ENCODE data around the gene GCNA. TPM values are rescaled to one million over a fixed set of nuclear protein-coding genes. Genes with fewer than 3 reads are reported as not detected.

GCNA gene
- total RNA-seq, 2 experiments from 2014 or later: 1.6 to 3.1 TPM

DNA sequence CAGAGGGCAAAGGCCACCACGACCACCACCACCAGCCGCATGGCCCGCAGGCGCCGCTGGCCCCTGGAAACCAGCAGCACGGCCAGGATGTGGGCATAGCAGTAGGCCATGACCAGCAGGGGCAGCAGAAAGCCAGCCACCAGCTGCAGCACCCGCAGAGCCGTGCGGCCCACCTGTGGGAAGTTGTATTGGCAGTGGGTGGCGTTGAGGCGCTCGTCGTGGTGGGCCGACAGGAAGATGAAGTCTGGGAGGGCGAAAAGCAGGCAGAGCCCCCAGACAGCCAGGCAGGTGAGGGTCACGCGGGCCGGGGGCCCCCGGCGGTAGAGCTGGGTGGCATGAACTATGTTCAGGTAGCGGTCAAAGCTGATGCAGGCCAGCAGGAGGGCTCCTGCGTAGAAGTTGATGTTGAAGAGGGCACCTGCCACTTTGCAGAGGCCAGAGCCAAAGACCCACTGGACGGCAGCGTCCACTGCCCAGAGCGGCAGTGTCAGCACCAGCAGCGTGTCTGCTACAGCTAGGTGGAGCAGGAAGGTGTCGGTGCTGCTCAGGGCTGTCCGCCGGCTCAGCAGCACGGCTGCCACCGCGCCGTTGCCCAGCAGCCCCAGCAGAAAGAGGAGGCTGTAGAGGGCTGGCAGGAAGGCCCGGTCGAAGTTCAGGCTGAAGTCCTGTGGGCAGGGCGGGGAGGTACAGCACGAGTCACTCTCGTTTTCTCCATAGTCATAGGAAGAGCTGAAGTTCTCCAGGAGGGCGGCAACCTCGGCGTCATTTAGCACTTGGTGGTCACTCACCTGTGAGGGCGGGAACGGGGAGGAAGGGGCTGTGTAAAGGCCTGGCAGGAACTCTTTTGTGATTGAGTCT, 38.7 kb downstream of the GCNA start:
- Mint-ChIP-seq H3K27me3 (no peaks in the 10 kb centered on the region), H3K4me3 (peak overlapping the region; percentile 94), H3K36me3 (peaks cover 63% of the 10 kb centered on the region), H3K4me1 (peaks cover 47% of the 10 kb centered on the region), H3K9me3 (peaks cover 4% of the 10 kb centered on the region), H3K27ac (peak overlapping the region; percentile 96)
- peak; percentile 49 for DNase-seq

DNA sequence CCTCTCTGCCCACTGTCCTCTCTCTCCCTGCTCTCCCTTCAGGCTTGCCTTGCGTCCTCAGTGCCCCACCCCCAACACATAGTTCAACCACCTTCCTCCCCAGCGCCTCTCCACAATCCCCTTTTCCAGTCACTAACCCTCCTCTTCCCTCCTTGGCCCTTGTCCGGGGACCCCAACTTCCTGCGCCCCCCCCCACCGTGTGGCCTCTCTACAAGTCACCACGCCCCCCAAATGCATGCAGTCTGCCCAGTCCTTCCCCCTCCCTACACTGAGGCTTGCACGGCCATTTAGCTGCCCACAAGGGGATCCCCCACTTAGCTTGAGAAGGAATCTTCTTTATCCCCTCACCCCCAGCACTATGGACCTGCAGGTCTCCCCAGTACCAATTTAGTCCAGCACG, 39.5 kb downstream of the GCNA start:
- peak overlapping the region; percentile 94 for H3K4me3 Mint-ChIP-seq
- DNase-seq: peak; percentile 28
- peaks cover 60% of the 10 kb centered on the region for H3K36me3 Mint-ChIP-seq
- peaks cover 55% of the 10 kb centered on the region for H3K4me1 Mint-ChIP-seq
- H3K27me3 Mint-ChIP-seq: no peaks in the 10 kb centered on the region
- H3K27ac Mint-ChIP-seq: peak overlapping the region; percentile 96
- H3K9me3 Mint-ChIP-seq: peaks cover 4% of the 10 kb centered on the region

DNA sequence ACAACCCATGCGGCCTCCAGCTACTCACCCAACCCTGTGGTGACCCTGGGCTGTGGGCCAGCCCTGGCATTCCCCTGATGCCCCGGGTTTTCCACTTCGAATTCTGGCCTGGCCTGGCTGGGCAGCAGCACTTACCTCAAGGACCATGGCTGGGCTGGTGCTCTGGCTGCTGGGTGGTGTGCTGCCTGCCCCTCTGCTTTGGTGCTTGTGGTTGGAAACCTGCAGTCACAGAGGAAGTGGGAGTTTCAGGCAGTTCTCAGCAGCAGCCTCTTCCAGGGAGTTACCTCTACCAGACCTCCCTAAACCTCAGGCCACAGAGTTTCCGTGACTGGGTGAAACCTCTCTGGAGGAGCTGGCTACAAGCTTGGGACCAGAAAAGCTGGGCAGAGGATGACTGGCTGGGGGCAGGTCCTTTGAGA, 40.1 kb downstream of the GCNA start, which contains the start of gene CXCR3:
TSS of gene CXCR3 (minus strand) at position 209 of the 419 bp plus-strand sequence. CDS start at position 147, 62 bp downstream.
- Mint-ChIP-seq H3K36me3 (peaks cover 54% of the 10 kb centered on the region), H3K27me3 (no peaks in the 10 kb centered on the region), H3K27ac (peak within 1 kb of the TSS; percentile 96), H3K4me1 (peaks cover 60% of the 10 kb centered on the region), H3K4me3 (peak within 1 kb of the TSS; percentile 94), H3K9me3 (peaks cover 4% of the 10 kb centered on the region)
- DNase-seq: peak; percentile 85

DNA sequence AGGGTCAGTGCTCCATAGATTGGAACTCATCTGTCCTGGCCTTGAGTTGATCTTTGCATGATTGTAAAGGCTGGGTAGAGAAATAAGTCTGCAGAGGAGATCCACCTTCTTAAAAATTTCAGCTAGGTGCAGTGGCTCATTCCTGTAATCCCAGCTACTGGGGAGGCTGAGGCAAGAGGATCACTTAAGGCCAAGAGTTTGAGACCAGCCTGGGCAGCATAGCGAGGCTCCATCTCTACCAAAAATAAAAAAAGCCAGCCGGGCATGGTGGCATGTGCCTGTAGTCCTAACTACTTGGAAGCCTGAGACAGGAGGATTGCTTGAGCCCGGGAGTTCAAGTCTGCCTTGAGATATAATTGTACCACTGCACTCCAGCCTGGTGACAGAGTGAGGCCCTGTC, 40.5 kb downstream of the GCNA start:
- H3K27me3 Mint-ChIP-seq: no peaks in the 10 kb centered on the region
- DNase-seq: no peak
- H3K9me3 Mint-ChIP-seq: peaks cover 4% of the 10 kb centered on the region
- peak overlapping the region; percentile 94 for H3K4me3 Mint-ChIP-seq
- peaks cover 50% of the 10 kb centered on the region for H3K36me3 Mint-ChIP-seq
- H3K4me1 Mint-ChIP-seq: peaks cover 65% of the 10 kb centered on the region
- H3K27ac Mint-ChIP-seq: peak overlapping the region; percentile 96

DNA sequence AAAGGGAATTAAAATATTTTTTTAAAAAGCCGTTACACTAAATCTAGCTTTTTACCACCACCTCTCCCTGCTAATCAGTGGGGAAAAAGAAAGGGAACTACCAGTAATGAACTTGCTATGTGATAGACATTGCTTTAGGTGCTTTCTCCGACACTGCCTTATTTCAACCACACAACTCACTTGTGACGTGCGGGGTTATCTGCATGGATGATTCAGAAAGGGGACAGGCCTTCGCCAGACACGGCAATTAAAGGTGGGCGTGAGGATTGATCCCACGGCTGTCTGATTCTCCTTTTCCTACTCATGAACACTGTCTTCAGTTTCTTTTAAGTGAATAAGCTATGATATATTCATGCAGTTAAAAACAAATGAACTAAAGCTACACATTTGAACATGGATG, 41.0 kb downstream of the GCNA start:
- peak; percentile 76 for DNase-seq
- Mint-ChIP-seq H3K36me3 (peaks cover 48% of the 10 kb centered on the region), H3K27me3 (no peaks in the 10 kb centered on the region), H3K4me3 (peak overlapping the region; percentile 94), H3K9me3 (peaks cover 4% of the 10 kb centered on the region), H3K27ac (peak overlapping the region; percentile 96), H3K4me1 (peaks cover 67% of the 10 kb centered on the region)

DNA sequence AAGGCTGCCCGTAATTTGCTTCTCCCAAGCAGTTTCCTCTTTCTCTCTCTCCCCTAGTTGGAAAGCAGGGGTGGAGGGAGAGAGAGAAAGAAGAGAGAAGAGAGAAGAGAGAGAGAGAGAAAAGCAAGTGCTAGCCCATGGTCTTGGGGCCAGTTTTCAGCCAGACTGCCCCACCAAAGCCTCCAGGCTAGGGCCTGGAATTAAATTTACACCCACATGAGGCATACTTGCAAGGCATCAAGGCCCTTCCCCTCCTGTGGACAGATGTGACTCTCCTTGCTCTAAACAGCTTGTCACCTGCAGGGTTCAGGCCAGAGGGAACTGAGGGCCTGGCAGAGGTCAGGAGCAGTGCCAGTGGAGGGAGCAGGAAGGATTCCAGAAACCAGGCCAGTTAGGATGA, 41.7 kb downstream of the GCNA start:
- no peaks in the 10 kb centered on the region for H3K27me3 Mint-ChIP-seq
- H3K27ac Mint-ChIP-seq: peak overlapping the region; percentile 96
- peaks cover 64% of the 10 kb centered on the region for H3K4me1 Mint-ChIP-seq
- no peak overlapping the region for H3K4me3 Mint-ChIP-seq
- H3K9me3 Mint-ChIP-seq: peaks cover 4% of the 10 kb centered on the region
- DNase-seq: no peak
- peaks cover 43% of the 10 kb centered on the region for H3K36me3 Mint-ChIP-seq

DNA sequence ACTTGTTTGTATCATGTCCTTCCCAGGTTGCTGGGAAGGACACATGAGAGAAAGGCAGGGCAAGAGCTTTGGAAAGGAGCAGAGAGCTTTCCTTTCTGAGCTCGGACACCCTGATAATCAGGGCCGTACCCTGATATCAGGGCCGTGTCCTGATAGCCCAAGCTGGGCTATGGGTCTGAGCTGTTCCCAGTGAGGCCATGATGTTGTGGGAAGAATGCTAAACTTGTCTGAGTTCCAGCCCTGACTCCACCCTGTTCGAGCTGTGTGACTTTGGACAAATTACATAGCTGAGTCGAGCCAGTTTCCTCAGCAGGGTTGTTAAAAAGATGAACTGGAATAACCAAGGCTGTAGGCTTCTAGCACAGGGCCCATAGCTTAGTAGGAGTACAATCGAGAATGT, 43.4 kb downstream of the GCNA start:
- Mint-ChIP-seq H3K27ac (peak overlapping the region; percentile 96), H3K9me3 (peaks cover 4% of the 10 kb centered on the region), H3K4me1 (peaks cover 54% of the 10 kb centered on the region), H3K4me3 (no peak overlapping the region), H3K36me3 (peaks cover 26% of the 10 kb centered on the region), H3K27me3 (no peaks in the 10 kb centered on the region)
- DNase-seq: no peak

DNA sequence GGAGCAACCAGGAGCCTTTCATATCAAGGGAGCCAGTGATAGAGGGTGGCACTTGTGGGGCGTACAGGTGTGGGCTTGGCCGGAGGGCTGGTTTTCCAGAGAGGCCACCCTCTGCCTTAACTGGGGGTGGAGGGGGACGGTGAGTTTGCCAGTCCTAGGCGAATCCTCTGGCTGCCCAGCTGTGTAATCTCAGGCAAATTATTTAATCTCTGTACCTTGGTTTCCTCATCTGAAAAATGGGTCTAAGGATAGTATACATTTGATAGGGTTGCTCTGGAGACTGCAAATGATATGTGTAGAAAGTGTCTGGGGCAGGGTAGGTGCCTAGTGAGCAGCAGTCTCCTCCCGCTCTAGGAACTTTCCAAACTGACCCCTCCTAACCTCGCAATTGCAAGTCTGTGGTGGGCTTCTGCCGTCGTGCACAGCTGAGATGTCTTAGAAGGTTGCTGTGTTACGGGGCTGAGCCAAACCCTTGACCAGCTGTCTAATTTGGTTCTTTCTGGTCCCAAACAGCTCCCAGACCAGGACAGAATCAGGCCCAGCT, 43.9 kb downstream of the GCNA start:
- H3K27me3 Mint-ChIP-seq: no peaks in the 10 kb centered on the region
- peaks cover 21% of the 10 kb centered on the region for H3K36me3 Mint-ChIP-seq
- H3K4me1 Mint-ChIP-seq: peaks cover 52% of the 10 kb centered on the region
- H3K27ac Mint-ChIP-seq: peak overlapping the region; percentile 96
- H3K9me3 Mint-ChIP-seq: peaks cover 4% of the 10 kb centered on the region
- DNase-seq: no peak
- no peak overlapping the region for H3K4me3 Mint-ChIP-seq

DNA sequence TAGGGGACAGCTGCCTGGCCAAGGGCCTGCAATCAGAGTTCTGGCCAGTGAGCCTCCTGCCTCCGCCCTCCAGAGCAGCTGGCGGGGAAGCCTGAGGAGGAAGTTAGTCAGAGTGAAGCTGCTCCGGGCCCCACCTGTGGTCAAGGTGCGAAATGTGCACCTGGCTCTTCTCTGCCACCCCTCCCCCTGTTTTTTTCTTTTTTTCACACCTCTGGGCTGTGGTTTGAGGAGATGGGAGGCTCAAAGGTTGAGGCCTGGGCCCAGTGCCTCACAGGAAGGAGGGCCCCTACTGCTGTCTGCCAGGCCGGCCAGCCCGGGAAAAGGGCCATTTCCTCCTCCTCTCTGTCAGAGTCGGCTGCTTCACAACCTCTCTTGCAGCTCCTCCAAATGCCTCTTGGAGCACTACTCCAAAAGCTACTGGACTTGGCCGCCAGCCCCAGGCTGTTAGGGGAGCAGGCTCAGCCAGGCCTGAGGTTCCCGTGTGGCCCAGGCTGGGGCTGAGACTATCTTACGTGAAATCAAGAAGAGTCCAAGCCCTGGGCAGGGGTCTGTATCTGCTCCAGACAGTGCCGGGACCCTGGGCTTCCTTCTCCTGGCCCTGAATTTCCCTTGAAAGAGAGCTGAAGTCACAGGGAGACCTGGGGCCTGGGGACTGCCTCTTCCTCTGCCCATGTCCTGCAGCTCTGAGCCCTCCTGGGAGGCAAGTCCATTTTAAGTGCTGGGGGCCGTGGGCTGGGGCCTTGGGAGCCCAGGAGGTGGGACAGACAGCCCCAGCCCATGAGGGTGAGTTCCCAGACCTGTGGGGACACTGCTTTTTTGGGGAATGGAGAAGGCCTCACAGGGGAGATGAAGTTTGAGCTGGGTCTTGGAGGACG, 44.6 kb downstream of the GCNA start:
- Mint-ChIP-seq H3K27ac (peak overlapping the region; percentile 96), H3K27me3 (no peaks in the 10 kb centered on the region), H3K36me3 (peaks cover 14% of the 10 kb centered on the region), H3K9me3 (peaks cover 4% of the 10 kb centered on the region), H3K4me1 (peaks cover 52% of the 10 kb centered on the region), H3K4me3 (peak overlapping the region; percentile 70)
- DNase-seq: peak; percentile 81

DNA sequence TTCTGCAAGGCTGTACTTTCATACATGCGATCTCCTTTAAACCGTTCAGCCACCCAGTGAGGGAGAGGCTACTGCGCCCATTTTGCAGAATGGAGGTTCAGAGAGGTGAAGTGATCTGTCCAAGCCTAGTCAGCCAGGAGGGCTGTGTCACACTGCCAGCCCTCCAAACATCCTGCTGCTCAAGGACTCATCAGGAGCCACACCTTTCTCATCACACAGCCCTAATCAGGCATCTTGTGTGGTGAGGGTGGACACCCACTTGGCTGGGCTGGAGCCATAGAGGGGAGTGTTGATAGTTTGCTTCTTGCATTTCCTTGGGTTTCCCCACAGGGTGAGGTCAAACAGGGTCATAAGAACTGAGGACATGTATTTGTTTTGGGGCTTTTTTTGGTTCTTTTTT, 45.5 kb downstream of the GCNA start:
- DNase-seq: no peak

DNA sequence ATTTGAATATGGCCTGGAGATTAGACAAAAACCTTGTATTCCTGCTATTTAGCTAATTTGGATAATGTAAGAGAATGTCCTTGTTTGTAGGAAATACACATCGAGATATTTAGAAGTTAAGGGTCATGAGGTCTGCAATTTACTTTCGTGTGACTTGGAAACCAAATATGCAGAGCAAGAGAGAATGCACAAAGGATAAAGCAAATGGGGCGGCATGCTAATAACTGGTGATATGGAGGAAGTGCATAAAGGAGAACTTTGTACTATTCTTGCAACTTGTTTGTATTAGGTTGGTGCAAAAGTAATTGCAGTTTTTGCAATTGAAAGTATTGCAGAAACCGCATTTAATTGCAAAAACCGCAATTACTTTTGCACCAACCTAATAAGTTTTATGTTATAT, 47.2 kb downstream of the GCNA start:
- DNase-seq: no peak
- Mint-ChIP-seq H3K36me3 (peaks cover 2% of the 10 kb centered on the region), H3K9me3 (peaks cover 2% of the 10 kb centered on the region), H3K27ac (no peak overlapping the region), H3K4me1 (peaks cover 38% of the 10 kb centered on the region), H3K27me3 (no peaks in the 10 kb centered on the region), H3K4me3 (no peak overlapping the region)

More for the DNA sequence above, 45.5 kb downstream of the GCNA start:
- peaks cover 4% of the 10 kb centered on the region for H3K9me3 Mint-ChIP-seq
- peak overlapping the region; percentile 96 for H3K27ac Mint-ChIP-seq
- H3K4me3 Mint-ChIP-seq: peak overlapping the region; percentile 70
- H3K4me1 Mint-ChIP-seq: peaks cover 46% of the 10 kb centered on the region
- H3K36me3 Mint-ChIP-seq: peaks cover 7% of the 10 kb centered on the region
- H3K27me3 Mint-ChIP-seq: no peaks in the 10 kb centered on the region

DNA sequence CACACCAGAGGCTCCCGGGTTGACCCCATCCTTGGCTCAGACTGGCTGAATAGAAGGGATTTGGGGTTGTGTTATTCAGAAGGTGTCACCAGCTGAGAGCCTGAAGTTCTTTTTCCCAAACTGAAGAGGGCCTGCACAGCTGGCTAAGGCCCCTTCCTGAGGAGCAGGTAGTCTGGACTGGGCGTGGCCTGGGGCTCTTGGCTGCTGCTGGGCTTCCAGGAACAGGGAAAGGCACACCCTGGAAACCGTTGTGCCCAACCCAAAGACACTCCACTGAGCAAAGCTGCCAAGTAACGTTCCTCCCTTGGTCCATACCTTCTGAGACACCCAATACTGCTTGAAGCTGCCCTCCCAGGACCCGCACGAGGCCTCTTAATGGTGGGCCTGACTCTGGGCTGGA, 48.3 kb downstream of the GCNA start:
- no peaks in the 10 kb centered on the region for H3K9me3 Mint-ChIP-seq
- no peaks in the 10 kb centered on the region for H3K36me3 Mint-ChIP-seq
- no peak overlapping the region for H3K4me3 Mint-ChIP-seq
- peaks cover 32% of the 10 kb centered on the region for H3K4me1 Mint-ChIP-seq
- DNase-seq: no peak
- H3K27me3 Mint-ChIP-seq: no peaks in the 10 kb centered on the region
- no peak overlapping the region for H3K27ac Mint-ChIP-seq

DNA sequence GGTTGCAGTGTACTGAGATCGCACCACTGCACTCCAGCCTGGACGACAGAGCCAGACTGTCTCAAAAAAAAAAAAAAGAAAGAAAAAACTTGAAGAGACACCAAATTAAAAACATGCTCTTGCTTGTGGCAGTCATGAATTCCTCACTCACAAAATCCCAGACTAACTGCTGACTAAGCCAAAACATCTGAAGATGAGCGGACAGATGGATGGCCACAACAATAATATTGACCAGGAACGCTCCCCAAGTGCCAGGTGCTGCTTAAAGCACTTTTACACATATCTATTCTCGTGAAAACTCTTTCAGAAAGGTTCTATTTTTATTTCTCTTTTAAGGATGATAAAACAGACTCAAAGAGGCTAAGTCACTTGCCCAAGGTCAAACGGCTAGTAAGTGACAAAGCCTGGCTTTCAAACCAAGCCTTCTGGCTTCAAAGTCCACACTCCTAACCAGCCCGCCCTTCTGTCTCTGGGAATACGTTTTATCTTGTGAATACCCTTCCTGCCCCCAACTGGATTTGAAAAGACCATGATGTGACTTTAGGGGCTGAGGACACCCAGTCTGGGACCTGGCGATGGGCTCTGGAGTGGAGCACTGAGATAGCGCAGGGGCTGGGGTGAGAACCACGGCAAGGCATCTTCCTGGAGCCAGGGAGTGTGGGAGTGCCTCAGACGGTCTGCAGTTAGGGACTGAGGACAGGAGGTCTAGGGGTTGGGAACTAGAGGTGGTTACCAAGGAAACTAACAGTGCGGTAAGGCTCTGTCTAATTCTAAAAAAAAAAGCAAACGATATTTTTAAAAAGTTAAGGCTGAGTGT, 49.6 kb downstream of the GCNA start:
- H3K36me3 Mint-ChIP-seq: no peaks in the 10 kb centered on the region
- no peak overlapping the region for H3K27ac Mint-ChIP-seq
- no peak overlapping the region for H3K4me3 Mint-ChIP-seq
- H3K4me1 Mint-ChIP-seq: peaks cover 22% of the 10 kb centered on the region
- DNase-seq: no peak
- H3K27me3 Mint-ChIP-seq: no peaks in the 10 kb centered on the region
- H3K9me3 Mint-ChIP-seq: no peaks in the 10 kb centered on the region

DNA sequence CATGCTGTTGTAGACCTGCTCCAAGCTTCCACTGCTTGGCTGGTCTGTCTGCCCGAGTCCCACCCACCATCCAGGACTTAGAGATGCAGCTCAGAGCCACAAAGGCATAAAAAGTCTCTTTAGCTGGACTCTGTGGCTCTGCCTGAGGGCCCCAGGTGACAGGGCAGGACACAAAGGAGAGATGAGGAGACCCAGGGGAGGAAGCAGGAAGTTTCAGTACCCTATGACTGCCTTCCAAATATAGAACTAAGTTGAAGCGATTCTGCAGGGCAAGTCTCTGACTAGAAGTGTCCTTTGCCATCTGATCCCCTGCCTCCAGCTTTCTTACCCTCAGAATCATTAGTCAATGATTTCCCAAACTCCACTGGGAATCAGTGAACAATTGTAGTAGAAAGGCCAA, 51.2 kb downstream of the GCNA start:
- Mint-ChIP-seq H3K36me3 (no peaks in the 10 kb centered on the region), H3K9me3 (no peaks in the 10 kb centered on the region), H3K4me1 (peaks cover 18% of the 10 kb centered on the region), H3K4me3 (no peak overlapping the region), H3K27ac (no peak overlapping the region), H3K27me3 (no peaks in the 10 kb centered on the region)
- no peak for DNase-seq
